ENCODE results near the gene OXSM.

OXSM gene

DNA sequence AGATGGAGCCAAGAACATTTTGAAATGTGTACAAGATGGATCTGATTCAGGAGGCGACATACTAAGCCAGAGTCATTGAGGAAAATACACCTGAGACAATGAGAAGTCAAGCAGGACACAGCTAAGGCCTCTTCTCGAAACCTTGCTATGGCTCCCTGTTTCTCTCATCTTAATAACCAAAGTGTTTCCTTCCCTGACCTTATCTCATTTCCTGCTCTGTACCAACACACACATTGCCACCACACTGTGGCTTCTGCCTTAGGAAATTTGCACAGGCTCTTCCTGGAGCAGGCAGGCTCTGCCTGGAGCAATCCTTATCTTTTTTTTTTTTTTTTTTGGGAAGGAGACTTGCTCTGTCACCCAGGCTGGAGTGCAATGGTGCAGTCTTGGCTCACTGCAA is 36.6 kb downstream of the OXSM start:
- no CpG with 5 or more reads among the region's 2 CpGs for WGBS (ENCODE audit: insufficient coverage, insufficient read length)
- Histone ChIP-seq H3K36me3 (ENCODE audit: control insufficient read depth, insufficient read depth, low read length) (no peaks in the 10 kb centered on the region), H3K27ac (ENCODE audit: low read length) (no peak overlapping the region), H3K4me3 (ENCODE audit: low read length) (no peak overlapping the region), H3K27me3 (ENCODE audit: control insufficient read depth, insufficient read depth, low read length) (no peaks in the 10 kb centered on the region), H3K9me3 (ENCODE audit: control insufficient read depth, insufficient read depth, low read length) (no peaks in the 10 kb centered on the region), H3K4me1 (ENCODE audit: control insufficient read depth, insufficient read depth, low read length) (no peaks in the 10 kb centered on the region)
- DNase-seq (ENCODE audit: low read depth, low spot score), result no peak

DNA sequence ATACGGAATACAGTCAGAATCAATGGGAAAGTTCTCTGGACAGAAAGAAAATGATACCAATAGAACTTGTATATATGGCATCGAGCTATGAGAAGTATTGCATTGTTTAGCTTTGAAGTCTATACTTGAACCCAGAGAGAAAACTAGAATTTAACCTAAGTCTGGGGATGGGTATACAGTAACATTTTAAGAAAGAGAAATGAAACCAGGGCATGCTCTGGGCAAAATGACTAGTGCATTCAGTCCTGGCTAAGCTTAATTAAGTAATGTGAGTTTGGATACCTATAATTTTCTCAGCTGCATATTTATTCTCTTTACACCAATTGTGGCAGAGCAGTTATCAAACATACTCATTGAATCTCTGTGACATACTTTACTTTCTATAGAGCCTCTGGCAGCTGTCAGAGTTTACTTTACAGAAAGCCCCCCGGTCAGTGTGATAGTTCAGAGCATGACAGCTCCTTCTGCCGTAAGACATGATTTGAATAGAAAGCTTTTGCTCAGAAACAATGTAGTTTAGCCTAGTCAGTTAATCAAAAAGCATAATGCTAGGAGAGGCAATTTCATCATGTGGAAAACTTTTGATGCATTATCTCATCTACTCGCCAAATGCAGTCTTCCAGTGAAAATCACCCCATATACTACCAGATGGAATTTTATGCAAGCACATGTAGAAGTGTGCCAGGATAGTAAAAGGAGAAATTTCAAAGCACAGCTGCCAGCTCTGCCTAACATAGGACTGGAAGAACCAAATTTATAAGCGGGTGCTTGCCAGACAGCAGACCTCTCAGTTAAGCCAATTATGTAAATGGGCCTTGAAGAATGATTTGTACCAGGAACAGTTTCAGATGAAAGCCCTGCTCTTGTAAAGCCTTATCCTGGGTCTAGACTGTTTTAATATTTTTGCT is 40.7 kb downstream of the OXSM start:
- no peak overlapping the region for H3K4me3 ChIP-seq (ENCODE audit: low read length)
- no peaks in the 10 kb centered on the region for H3K4me1 ChIP-seq (ENCODE audit: control insufficient read depth, insufficient read depth, low read length)
- no peaks in the 10 kb centered on the region for H3K9me3 ChIP-seq (ENCODE audit: control insufficient read depth, insufficient read depth, low read length)
- no peaks in the 10 kb centered on the region for H3K27me3 ChIP-seq (ENCODE audit: control insufficient read depth, insufficient read depth, low read length)
- no peak for DNase-seq (ENCODE audit: low read depth, low spot score)
- no CpG with 5 or more reads among the region's 6 CpGs for WGBS (ENCODE audit: insufficient coverage, insufficient read length)
- no peaks in the 10 kb centered on the region for H3K36me3 ChIP-seq (ENCODE audit: control insufficient read depth, insufficient read depth, low read length)
- no peak overlapping the region for H3K27ac ChIP-seq (ENCODE audit: low read length)

- no peaks in the 10 kb centered on the region for H3K4me1 ChIP-seq (ENCODE audit: control insufficient read depth, insufficient read depth, low read length)
- no peaks in the 10 kb centered on the region for H3K9me3 ChIP-seq (ENCODE audit: control insufficient read depth, insufficient read depth, low read length)
- no CpG with 5 or more reads among the region's 3 CpGs for WGBS (ENCODE audit: insufficient coverage, insufficient read length)
- no peak overlapping the region for H3K4me3 ChIP-seq (ENCODE audit: low read length)
- no peak overlapping the region for H3K27ac ChIP-seq (ENCODE audit: low read length)
- no peak for DNase-seq (ENCODE audit: low read depth, low spot score)
- no peaks in the 10 kb centered on the region for H3K36me3 ChIP-seq (ENCODE audit: control insufficient read depth, insufficient read depth, low read length)
- H3K27me3 ChIP-seq (ENCODE audit: control insufficient read depth, insufficient read depth, low read length), result no peaks in the 10 kb centered on the region
Observed at GRCh38 chr3:25831578-25831977, 41.7 kb downstream of the OXSM start.

GRCh38 chr3:25834346-25834745 is 44.5 kb downstream of the OXSM start:
- Histone ChIP-seq H3K36me3 (ENCODE audit: control insufficient read depth, insufficient read depth, low read length) (no peaks in the 10 kb centered on the region), H3K27me3 (ENCODE audit: control insufficient read depth, insufficient read depth, low read length) (no peaks in the 10 kb centered on the region), H3K9me3 (ENCODE audit: control insufficient read depth, insufficient read depth, low read length) (no peaks in the 10 kb centered on the region), H3K4me3 (ENCODE audit: low read length) (no peak overlapping the region), H3K27ac (ENCODE audit: low read length) (no peak overlapping the region), H3K4me1 (ENCODE audit: control insufficient read depth, insufficient read depth, low read length) (no peaks in the 10 kb centered on the region)
- no peak for DNase-seq (ENCODE audit: low read depth, low spot score)

GRCh38 chr3:25836579-25836978 is 46.7 kb downstream of the OXSM start:
- Histone ChIP-seq H3K27me3 (ENCODE audit: control insufficient read depth, insufficient read depth, low read length) (no peaks in the 10 kb centered on the region), H3K4me1 (ENCODE audit: control insufficient read depth, insufficient read depth, low read length) (no peaks in the 10 kb centered on the region), H3K4me3 (ENCODE audit: low read length) (no peak overlapping the region), H3K9me3 (ENCODE audit: control insufficient read depth, insufficient read depth, low read length) (no peaks in the 10 kb centered on the region), H3K27ac (ENCODE audit: low read length) (no peak overlapping the region), H3K36me3 (ENCODE audit: control insufficient read depth, insufficient read depth, low read length) (no peaks in the 10 kb centered on the region)
- DNase-seq (ENCODE audit: low read depth, low spot score), result no peak
- no CpG with 5 or more reads among the region's 2 CpGs for WGBS (ENCODE audit: insufficient coverage, insufficient read length)

DNA sequence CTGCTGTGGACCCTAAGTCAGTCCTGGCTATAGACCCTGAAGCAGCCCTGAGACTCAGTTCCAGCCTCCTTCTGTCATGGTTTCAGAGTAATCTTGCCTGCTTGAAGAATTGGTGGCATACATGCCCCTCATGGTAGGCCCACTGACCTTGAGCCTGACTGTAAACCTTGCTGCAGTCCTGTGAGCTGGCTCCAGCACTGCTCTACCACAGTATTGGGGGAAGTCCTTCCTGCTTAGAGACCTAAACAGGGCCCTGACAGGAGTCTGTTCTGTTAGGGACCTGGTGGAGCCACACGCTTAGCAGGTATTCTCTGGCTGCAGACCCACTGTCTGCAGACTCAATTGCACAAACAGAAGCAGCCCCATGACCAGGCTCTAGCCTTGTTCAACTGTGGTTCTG is 47.1 kb downstream of the OXSM start:
- WGBS (ENCODE audit: insufficient coverage, insufficient read length), result no CpG with 5 or more reads among the region's 1 CpG
- Histone ChIP-seq H3K4me1 (ENCODE audit: control insufficient read depth, insufficient read depth, low read length) (no peaks in the 10 kb centered on the region), H3K27ac (ENCODE audit: low read length) (no peak overlapping the region), H3K27me3 (ENCODE audit: control insufficient read depth, insufficient read depth, low read length) (no peaks in the 10 kb centered on the region), H3K4me3 (ENCODE audit: low read length) (no peak overlapping the region), H3K36me3 (ENCODE audit: control insufficient read depth, insufficient read depth, low read length) (no peaks in the 10 kb centered on the region), H3K9me3 (ENCODE audit: control insufficient read depth, insufficient read depth, low read length) (no peaks in the 10 kb centered on the region)
- no peak for DNase-seq (ENCODE audit: low read depth, low spot score)

DNA sequence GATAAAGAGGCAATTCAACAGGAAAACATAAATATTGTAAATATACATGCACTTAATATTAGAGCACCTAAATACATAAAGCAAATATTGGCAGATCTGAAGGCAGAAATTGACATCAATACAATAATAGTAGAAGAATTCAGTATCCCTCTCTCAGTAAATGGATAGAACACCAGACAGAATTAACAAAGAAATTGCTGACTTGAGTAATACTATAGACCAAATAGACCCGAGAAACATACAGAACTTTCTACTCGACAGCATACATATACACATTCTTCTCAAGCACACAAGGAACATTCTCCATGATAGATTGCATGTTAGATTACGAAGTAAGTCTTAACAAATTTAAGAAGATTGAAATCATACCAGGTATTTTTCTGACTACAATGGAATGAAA is 50.2 kb downstream of the OXSM start:
- H3K36me3 ChIP-seq (ENCODE audit: control insufficient read depth, insufficient read depth, low read length), result no peaks in the 10 kb centered on the region
- H3K27me3 ChIP-seq (ENCODE audit: control insufficient read depth, insufficient read depth, low read length), result no peaks in the 10 kb centered on the region
- no peaks in the 10 kb centered on the region for H3K4me1 ChIP-seq (ENCODE audit: control insufficient read depth, insufficient read depth, low read length)
- no CpG with 5 or more reads among the region's 3 CpGs for WGBS (ENCODE audit: insufficient coverage, insufficient read length)
- H3K27ac ChIP-seq (ENCODE audit: low read length), result no peak overlapping the region
- DNase-seq (ENCODE audit: low read depth, low spot score), result no peak
- no peaks in the 10 kb centered on the region for H3K9me3 ChIP-seq (ENCODE audit: control insufficient read depth, insufficient read depth, low read length)
- H3K4me3 ChIP-seq (ENCODE audit: low read length), result no peak overlapping the region

GRCh38 chr3:25843332-25843731 is 53.4 kb downstream of the OXSM start:
- WGBS (ENCODE audit: insufficient coverage, insufficient read length), result no CpG with 5 or more reads among the region's 3 CpGs
- no peak overlapping the region for H3K27ac ChIP-seq (ENCODE audit: low read length)
- H3K9me3 ChIP-seq (ENCODE audit: control insufficient read depth, insufficient read depth, low read length), result no peaks in the 10 kb centered on the region
- H3K4me3 ChIP-seq (ENCODE audit: low read length), result no peak overlapping the region
- no peak for DNase-seq (ENCODE audit: low read depth, low spot score)
- no peaks in the 10 kb centered on the region for H3K36me3 ChIP-seq (ENCODE audit: control insufficient read depth, insufficient read depth, low read length)
- no peaks in the 10 kb centered on the region for H3K4me1 ChIP-seq (ENCODE audit: control insufficient read depth, insufficient read depth, low read length)
- no peaks in the 10 kb centered on the region for H3K27me3 ChIP-seq (ENCODE audit: control insufficient read depth, insufficient read depth, low read length)

Data from iPS DF 6.9 (cell line).